Stimulated activated CD8-positive, alpha-beta memory T cell treated with anti-CD3 and anti-CD28 coated beads, Interleukin-4, amount 100 ng/mL, for 24 hours (primary cell): ENCODE measurements around the gene CLCN7.

Experiments
- DNase-seq: peaks from one replicate; pipeline ENCODE4 v3.0.0-alpha.2; 2020; ENCODE audit warnings: low read depth

CLCN7 gene, protein sequence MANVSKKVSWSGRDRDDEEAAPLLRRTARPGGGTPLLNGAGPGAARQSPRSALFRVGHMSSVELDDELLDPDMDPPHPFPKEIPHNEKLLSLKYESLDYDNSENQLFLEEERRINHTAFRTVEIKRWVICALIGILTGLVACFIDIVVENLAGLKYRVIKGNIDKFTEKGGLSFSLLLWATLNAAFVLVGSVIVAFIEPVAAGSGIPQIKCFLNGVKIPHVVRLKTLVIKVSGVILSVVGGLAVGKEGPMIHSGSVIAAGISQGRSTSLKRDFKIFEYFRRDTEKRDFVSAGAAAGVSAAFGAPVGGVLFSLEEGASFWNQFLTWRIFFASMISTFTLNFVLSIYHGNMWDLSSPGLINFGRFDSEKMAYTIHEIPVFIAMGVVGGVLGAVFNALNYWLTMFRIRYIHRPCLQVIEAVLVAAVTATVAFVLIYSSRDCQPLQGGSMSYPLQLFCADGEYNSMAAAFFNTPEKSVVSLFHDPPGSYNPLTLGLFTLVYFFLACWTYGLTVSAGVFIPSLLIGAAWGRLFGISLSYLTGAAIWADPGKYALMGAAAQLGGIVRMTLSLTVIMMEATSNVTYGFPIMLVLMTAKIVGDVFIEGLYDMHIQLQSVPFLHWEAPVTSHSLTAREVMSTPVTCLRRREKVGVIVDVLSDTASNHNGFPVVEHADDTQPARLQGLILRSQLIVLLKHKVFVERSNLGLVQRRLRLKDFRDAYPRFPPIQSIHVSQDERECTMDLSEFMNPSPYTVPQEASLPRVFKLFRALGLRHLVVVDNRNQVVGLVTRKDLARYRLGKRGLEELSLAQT

DNA sequence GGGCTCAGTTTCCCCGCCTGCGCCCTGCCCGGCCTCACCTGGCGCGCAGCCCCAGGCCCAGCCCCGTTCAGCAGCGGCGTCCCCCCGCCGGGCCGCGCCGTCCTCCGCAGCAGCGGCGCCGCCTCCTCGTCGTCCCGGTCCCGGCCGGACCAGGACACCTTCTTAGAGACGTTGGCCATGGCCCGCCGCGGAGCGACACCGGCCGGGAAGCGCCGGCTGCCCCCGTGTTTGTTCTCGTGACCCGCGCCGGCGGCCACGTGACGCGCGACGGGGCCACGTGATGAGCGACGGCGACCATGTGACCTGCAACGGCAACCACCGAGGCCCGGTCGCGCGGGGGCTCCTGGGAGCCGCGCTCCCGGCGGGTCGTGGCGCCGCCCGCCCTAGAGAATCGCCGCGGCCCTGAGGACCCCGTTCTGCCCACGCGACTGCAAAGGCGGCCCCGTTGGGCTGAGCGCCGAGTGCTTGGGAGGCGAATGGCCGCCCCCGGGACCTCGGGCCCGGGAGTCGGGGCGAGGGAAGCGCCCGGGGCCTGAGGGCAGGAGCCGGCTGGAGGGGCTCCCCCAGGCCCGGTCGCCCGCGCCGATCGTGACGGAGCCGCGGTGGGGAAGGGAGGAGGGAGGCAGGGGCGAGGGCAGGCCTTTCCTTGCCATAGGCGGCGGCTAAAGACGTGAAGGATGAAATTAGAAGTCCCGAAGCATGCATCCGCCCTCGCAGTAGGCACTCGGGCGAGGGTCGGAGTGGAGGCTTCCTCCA is at the start of gene CLCN7:
TSS of gene CLCN7 (minus strand) at position 233 of the 756 bp plus-strand sequence. CDS start at position 179, 54 bp downstream.
- peak; percentile 89 for DNase-seq

DNA sequence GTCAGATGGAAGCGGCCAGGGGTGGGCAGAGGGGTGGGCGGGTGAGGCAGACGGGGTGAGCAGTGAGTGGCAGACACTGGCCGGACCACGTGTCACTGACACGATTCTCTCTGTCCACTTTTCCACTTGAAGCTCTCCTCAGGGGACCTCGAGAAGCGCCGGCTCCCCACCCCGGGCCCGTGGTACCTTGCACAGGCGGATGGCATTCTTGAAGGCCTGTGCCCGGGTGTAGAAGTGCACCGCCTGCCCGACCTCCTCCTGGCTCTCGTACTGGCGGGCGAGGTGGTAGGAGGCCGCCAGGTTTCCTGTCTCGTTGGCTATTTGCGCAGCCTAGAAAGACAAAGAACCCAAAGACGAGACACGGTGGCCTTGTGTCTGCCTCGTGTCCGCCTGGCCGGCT is 49.5 kb upstream of the CLCN7 start:
- no peak for DNase-seq

DNA sequence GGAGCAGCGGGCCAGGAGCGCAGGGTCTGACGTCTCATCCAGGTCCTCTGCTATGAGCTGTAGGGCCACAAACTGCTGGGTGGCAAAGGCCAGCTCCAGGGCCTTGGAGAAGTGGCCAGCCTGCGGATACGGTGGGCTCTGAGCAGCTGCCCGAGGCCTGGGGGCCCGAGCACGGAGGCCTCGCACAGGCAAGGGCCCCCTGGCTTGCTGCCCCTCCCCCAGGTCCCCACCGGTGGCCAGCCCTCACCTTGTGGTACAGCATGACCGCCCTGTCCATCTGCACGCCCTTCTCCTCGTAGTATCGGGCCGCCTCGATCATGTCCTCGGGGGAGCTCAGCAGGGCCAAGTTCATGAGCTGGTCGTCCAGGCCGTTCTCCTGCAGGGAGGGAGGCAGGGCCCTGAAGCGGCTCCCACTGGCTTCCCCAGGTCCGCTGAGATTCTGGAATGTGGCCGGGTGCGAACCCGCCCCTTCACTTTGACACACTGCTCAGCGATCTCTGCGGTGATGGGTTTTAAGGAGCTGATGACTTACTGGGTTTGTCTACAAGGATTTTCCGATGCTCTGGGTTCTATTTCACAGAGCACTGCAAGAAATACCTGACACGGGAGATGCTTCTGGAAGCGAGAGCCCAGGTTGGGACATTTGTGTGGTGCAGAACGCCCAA is 48.9 kb upstream of the CLCN7 start:
- no peak for DNase-seq

DNA sequence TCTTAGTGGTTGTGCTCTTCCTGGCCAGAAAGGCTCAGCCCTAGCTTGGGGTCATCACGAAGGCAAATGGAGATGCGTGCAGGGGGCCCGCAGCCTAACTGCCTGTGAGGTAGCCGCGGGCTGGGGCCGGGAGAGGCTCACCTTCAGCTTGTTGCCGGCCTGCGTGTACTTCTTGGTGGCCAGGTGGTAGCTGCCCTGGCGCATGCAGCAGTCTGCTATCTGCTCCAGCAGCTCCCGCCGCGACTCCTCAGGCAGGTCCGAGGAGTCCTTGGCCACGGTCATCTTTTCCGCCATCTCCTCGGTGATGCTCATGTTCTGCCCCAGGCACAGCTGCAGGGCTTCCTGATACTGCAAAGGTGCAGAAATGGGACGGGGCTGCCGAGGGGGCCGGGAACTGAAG is 45.6 kb upstream of the CLCN7 start:
- DNase-seq = no peak

DNA sequence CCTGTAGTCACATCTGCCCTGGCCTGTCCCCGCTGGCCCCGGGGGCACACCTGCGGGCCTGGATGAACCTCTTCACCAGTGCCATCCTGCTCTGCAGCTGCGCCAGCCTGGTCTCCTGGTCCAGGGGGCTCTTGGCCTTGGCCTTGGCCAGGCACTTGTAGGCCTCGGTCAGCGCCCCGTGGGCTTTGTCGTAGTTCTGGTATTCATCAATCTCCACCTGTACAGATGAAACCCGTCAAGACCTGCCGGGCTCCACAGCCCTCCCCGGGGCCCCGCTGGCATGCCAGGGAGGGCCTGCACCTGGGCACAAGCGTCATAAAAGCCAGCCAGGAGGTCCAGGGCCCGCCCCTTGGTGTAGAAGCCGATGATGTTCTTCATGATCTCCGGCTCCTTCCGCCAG is 45.0 kb upstream of the CLCN7 start:
- DNase-seq = no peak

DNA sequence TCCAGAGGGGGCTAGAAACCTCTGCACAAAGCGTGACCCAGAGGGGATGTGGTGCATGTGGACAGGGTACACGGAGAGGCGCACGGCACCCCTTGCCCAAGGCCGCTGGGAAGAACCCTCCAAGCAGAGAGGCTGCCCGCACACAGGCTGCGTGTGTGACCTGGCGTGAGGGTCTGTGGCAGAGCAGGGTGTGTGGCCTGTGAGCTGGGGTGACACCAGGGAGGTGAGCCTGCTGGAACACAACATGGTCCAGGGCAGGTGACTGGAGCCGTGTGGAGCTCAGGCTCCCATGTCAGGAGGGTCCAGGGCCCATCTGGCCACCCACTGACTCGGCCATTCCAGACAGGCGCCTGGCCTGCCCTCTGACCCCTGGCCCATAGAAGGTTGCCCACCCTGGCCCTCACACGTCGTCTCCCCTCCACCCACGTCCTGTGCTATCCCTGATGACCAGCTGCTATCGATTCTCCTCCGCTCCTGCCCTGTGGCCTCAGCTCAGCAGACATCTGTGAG is 43.9 kb upstream of the CLCN7 start:
- DNase-seq = no peak

DNA sequence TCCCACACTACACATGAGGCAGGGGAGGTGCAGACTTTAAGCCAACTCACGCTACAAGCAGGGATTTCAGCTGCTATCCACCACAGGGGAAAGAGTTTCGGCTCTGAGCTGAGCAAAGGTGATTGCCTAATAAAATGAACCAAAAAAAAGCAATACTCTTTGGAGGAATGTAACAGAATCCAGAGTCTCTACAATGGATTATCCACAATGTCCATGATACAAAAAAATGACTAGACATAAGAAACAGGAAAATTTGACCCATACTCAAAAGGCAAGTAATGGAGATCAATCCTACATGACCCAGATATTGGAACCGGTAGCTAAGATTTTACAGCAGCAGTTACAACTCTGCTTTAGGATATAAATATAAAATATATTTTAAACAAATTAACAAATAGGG is 39.7 kb upstream of the CLCN7 start:
- no peak for DNase-seq

DNA sequence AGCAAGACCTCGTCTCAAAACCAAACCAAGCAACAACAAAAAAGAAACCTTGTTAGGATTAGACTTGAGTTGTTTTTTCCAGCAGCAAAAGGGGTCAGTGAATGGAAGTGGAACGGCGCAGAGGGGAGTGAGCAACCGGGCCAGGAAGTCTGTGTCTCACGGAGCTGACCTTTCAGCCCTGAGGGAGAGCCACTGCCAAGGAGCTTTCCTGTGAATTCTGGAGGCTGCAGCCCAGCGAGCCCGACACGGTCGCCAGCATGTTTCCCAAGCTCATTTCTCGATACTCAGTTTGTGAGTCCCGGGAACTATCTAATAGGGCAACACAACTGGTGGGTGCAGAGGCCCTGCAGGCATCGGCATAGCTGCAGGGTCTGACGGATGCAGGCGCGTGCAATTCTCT is 37.9 kb upstream of the CLCN7 start:
- no peak for DNase-seq

DNA sequence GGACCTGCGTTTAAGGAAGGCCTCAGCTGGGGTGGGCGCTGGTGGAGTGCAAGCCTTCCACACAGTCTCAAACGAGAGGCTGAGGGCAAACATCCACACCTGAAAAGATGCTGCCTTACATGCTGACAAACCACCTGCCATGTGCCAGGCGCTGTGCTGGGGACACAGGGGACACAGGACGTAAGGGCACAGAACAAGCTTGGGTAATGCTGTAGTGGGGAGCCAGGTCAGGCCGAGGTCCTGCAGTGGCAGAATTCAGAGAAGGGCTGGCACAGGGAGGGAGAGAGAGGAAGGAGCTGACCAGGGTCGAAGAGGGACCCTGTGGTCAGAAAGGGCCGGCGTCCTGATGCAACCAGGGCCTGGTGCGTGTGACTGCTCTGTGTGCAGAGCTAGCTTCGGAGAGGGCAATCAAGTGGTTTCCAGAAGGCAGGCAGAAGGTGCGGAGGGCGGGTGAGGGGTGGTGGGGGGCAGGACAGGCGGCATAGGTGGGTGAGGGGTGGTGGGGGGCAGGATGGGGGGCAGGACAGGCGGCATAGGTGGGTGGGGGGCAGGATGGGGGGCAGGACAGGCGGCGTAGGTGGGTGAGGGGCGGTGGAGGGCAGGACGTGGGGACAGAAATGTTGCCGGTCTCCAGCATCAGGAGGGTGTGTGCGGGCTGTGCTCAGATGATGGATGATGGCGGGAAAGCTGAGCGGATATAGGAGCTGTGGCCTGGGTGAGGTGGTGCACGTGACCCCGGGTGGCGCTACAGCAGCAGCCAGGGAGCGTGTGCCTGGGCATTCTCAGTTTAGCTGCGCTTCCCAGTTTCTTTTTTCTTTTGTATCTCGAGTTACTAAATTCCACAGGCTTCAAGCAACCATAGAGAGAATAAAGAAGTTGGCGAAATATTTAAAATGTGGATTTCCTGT is 37.1 kb upstream of the CLCN7 start:
- DNase-seq = no peak

DNA sequence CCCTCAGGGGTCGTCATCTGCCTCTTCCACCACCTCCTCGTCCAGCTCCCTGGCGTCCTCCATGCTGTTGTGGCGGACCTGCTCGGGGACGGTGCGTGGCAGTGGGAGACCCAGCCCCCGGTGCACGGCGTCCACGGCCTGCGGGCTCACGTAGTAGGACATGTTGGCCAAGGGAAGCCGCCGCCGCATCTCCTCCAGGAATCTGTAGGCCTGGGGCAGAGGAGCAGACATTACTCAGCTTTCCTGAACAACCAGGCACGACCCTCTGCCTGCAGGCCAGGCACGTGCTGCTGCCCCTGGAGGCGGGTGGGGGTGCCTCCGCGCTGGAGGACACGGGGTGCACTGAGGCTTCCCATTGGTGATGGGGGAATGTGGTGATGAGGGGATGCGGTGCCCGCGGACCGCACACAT is 36.1 kb upstream of the CLCN7 start:
- no peak for DNase-seq

DNA sequence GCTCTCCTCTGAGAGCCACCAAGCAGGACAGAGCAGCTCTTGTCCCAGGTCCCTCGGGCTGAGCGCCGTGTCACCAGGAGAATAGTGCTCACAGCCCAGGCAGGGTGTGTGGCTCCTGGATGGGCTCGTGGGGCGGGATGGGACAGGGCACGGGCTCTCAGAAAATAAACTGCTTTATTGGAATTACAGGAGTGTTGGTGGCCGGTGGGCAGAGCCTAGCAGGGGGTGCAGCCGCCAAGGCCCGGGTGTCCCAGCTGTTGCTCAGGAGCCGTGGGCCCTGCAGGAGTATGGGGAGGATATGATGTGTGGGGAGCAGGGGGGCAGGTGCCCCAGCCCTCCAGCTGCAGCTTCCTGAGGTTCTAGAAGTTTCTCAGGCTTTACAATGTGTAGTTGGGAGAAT is 35.4 kb upstream of the CLCN7 start:
- no peak for DNase-seq

DNA sequence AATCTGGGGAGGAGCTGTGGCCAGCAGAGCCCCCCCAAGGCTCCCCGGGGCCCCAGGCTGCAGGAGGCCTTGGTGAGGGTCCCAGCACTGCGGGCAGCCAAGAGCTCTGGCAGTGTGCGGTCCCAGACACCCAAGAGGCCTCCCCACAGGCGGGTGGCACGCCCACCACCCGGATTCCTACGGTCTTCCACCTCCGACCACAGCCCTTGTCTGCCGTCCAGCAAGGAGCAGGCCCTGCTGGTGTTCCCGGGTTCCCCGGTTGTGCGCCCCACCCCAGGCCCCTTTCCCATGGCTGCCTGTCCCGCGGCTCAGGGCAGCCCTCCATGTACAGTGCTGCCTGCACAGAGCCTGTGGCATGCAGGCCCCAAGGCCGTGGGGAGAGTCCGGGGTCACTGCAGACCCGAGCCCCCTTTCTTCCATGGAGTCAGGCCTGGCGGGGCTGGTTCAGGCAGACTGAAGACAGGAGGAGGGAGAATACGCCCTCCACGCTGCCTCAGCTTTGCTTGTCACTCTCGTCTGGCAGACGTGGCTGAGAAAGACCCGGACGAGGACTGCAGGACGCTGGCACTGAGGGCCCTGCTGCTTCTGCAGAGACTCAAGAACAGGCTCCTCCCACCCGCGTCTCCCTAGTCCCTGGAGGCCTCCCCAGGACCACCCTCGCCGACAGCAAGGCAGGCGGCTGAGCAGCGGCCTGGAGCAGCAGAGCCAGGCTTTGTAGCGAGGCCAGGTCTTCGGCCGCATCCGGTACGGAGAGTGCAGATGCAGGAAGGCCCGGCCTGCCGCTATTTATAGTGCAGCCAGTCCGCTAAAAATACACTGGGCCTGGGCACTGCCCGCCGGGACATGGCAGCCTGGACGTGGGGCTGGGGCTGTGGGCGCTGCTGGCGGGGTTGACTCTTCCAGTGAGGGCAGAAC is 34.7 kb upstream of the CLCN7 start:
- DNase-seq = no peak

DNA sequence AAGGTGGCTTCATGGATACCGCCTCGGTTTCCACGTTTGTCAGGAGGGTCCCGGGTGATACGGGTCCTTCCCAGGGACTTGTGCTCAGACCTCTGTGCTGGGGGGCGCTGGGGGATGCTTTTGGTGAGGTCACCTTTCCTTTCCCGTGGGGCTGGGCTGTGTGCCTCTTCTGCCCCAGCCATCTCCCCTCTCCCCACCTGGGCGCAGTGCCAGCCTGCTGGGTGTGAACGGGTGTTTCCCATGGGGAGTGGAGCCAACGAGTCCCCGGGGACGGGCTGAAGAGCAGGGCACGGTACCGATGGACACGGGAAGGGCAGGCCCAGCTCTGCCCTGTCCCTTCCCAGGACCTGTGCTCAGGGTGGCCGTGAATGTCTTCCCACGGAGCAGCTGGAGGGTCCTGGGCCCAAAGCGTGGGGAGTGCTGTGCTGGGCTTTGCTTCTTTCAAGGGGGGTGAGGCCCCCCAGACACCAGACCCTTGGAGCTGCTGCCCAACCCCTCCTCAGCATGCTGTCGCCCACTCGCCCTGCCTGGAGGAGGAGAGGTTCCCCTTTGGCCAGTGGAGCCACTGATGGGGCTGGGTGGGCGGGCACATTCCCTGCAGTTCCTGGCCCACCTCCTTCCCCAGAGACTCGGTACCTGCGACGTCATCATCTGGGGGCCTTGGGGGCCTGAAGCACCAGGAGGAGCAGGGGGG is 33.8 kb upstream of the CLCN7 start:
- DNase-seq = no peak

DNA sequence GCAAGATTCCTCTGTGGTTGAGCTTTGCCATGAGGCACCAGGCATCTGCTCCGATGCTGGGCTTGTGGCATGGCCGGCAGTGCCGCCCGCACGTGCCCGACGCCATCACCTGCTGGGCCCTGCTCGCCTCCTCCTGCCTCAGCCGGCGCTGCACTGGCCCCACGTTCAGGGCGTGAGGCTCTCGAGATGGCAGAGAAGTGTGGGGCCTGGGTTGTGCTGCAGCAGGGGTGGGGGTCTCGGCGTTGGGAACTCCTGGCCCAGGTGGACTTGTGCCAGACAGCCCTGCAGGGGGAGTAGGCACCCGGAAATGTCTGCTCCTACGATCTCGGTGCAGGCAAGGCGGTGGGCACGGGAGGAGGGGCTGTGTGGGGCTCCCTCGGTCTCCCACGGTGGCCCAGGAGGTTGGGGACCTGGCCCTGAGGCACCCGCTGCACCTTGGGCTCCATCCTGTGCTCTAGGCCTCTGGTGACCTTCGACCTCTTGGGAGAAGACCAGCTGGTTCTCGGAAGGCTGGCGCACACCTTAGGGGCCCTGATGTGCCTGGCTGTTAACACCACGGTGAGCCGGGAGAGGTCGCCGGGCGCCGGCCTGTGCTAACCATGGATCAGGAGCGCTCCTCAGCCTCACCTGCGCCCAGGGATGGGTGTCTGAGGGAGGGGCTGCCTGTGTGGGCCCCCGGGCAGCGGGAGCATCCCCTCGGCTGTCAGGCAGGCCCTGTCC is 31.8 kb upstream of the CLCN7 start:
- no peak for DNase-seq

DNA sequence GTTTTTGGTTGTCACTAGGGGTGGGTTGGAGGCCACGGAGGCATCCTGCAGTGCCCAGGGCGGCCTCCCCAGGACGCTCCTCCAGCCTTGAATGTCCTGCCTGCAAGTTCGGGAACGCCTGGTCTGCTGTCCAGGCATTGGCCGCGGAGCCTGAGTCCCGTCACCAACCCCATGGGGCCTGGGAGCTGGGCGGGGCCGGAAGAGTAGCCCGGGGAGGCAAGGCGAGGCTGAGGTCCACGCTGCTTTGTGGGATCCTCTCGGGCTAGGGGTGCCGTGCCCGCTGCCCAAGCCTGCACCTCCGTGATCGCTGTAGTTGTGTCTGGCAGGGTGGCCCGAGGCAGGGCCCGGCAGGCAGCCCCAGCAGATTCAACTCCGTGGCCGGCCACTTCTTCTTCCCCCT is 31.1 kb upstream of the CLCN7 start:
- DNase-seq = no peak

DNA sequence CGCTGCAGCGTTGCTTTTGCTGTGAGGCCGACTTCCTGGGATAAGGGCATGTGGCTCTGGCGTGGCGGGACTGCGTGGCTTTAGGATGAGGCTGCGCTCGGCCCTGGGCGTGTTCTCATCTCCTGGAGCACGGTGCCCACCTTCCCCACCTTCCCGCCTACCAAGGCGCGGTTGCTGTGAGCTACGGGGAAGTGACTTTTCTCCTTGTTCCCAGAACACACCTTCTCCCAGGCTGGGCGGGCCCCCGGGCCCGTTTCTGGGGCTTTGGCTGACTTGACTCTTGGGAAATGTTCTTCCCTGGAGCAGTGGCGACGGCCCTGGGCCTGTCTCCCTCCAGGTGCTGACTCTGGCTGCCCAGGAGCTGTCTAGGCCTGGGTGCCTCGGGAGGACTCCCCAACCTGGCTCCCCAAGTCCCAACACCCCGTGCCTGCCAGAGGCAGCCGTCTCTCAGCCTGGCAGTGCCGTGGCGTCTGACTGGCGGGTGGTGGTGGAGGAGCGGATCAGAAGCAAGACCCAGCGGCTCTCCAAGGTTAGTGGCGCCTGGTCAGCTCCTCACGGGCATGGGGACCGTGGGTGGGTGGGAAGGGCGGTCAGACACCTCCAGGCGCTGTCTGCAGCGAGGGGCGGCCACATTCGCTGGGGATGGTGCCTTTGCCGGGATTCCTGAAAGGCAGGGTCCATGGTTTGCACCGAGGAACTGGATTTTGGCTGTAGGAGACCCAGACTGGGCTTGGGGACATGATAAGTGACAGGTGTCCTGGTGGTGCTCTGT is 30.4 kb upstream of the CLCN7 start:
- DNase-seq = no peak

DNA sequence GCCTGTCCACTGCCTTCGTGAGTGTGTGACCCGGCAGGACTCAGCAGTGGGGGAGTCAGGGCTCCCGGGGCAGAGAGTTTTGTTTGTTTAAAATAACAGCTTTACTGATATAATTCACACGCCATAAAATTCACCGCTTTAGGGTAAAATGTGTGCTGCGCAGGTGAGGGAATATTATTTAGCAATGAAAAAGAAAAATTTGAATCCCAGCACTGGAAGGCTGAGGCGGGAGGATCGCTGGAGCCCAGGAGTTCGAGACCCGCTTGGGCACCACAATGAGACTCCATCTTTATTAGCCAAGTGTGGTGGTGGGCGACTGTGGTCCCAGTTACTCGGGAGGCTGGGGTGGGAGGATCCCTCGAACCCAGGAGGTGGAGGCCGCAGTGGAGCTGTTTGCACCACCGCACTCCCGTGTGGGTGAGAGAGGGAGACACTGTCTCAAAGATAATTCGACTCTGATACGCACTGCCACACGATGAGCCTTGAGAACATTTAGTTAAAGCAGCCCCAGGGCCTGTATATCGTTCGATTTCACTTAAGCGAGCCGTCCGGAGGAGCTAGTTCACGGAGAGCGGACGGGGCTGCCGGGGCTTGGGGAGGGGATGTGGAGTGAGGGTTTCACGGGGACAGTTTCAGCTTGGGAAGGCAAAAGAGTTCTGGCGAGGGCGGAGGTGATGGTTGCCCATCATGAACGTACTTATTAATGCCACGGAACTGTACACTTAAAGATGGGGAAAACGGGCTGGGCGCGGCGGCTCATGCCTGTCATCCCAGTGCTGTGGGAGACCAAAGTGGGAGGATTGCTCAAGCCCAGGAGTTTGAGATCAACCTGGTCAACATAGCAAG is 28.5 kb upstream of the CLCN7 start:
- DNase-seq = no peak
